PC-3 (cell line): ENCODE results near the gene MYLK. TPM values are rescaled to one million over a fixed set of nuclear protein-coding genes. Genes with fewer than 3 reads are reported as not detected.

Source experiments
- ATAC-seq: fragments of 200-7000 bp; cut with Tn5 transposase; 2 replicates; pipeline ENCODE4 v1.9.1; 2020; ENCODE audit warnings: mild to moderate bottlenecking, moderate library complexity
- BruUV-seq: library from RNA; stranded (reverse); fragments of 400-500 nt; replicated peaks from 2 replicates; lab custom pipeline; 2021; lab: Mats Ljungman, UMichigan
- CTCF ChIA-PET: fragments of 300-600 bp; sonication (Branson Sonifier 250); formaldehyde crosslinking; loops from one replicate; lab custom pipeline; 2022; ENCODE audit warnings: antibody characterized with exemption; lab: Charles Lee
- POLR2A ChIA-PET: fragments of 300-600 bp; sonication (Branson Sonifier 250); formaldehyde crosslinking; loops from one replicate; lab custom pipeline; 2022; ENCODE audit warnings: antibody characterized with exemption; ENCODE audit not compliant: unreplicated experiment; lab: Charles Lee
- DNase-seq: peaks from one replicate; pipeline ENCODE4 v3.0.0-alpha.2; 2015
- H2AFZ ChIP-seq: fragments of 300-600 bp; sonication (generic); 2 replicates; pipeline ENCODE4 v1.6.0; 2016; ENCODE audit warnings: antibody characterized with exemption, low read length
- H3F3A ChIP-seq: fragments of 300-600 bp; sonication (generic); one replicate; pipeline ENCODE4 v1.6.0; 2017; ENCODE audit warnings: antibody characterized with exemption, low read length, control low read depth, mild to moderate bottlenecking; ENCODE audit not compliant: unreplicated experiment
- H3K27ac ChIP-seq: fragments of 300-600 bp; sonication (generic); 2 replicates; pipeline ENCODE4 v1.5.1; 2016; ENCODE audit warnings: mild to moderate bottlenecking, low read length
- H3K27me3 ChIP-seq: fragments of 300-600 bp; sonication (generic); 2 replicates; pipeline ENCODE4 v1.6.1; 2016; ENCODE audit warnings: low read length, mixed read lengths
- H3K36me3 ChIP-seq: fragments of 300-600 bp; sonication (generic); 2 replicates; pipeline ENCODE4 v1.6.1; 2016; ENCODE audit warnings: low read depth, mixed run types, low read length, mixed read lengths
- H3K4me1 ChIP-seq: fragments of 300-600 bp; sonication (generic); 2 replicates; pipeline ENCODE4 v1.5.1; 2016; ENCODE audit warnings: low read length; ENCODE audit not compliant: insufficient read depth
- H3K4me2 ChIP-seq: fragments of 300-600 bp; sonication (generic); 2 replicates; pipeline ENCODE4 v1.6.0; 2016; ENCODE audit warnings: low read length
- H3K4me3 ChIP-seq: fragments of 300-600 bp; sonication (generic); 2 replicates; pipeline ENCODE4 v1.5.1; 2016; ENCODE audit warnings: mild to moderate bottlenecking, low read length, mixed read lengths
- H3K79me2 ChIP-seq: fragments of 300-600 bp; sonication (generic); 2 replicates; pipeline ENCODE4 v1.6.1; 2017; ENCODE audit warnings: low read length, mixed read lengths
- H3K9ac ChIP-seq: fragments of 300-600 bp; sonication (generic); 2 replicates; pipeline ENCODE4 v1.6.0; 2016; ENCODE audit warnings: mild to moderate bottlenecking, low read length
- H3K9me2 ChIP-seq: fragments of 300-600 bp; sonication (generic); replicated peaks from 2 replicates; pipeline ENCODE4 v1.6.1; 2016; ENCODE audit warnings: mixed run types, low read length, mixed read lengths
- H3K9me3 ChIP-seq: fragments of 300-600 bp; sonication (generic); 2 replicates; pipeline ENCODE4 v1.6.1; 2016; ENCODE audit warnings: low read length, mixed read lengths
- H4K20me1 ChIP-seq: fragments of 300-600 bp; sonication (generic); 2 replicates; pipeline ENCODE4 v1.6.1; 2016; ENCODE audit warnings: low read length, mixed read lengths
- CTCF ChIP-seq: fragments of 300-600 bp; sonication (generic); conservative IDR thresholded peaks from 2 replicates; pipeline ENCODE4 v1.5.1; 2017; ENCODE audit warnings: antibody characterized with exemption, low read depth, mild to moderate bottlenecking, low read length
- EZH2 ChIP-seq: fragments of 300-600 bp; sonication (generic); IDR thresholded peaks from one replicate; pipeline ENCODE4 v1.6.1; 2017; ENCODE audit warnings: antibody characterized with exemption, mild to moderate bottlenecking, low read length; ENCODE audit not compliant: unreplicated experiment
- EZH2phosphoT487 ChIP-seq: fragments of 300-600 bp; sonication (generic); IDR thresholded peaks from 2 replicates; pipeline ENCODE4 v1.6.1; 2018; ENCODE audit warnings: mild to moderate bottlenecking, antibody characterized with exemption, low read length, borderline replicate concordance
- intact Hi-C: fragments of 100-400 bp; cut with micrococcal nuclease; formaldehyde crosslinking; loops from 2 replicates; pipeline ENCODE4 v1.9.0; 2023
- total RNA-seq: library from RNA; depleted of rRNA; stranded (reverse); fragments of >200 nt; gene quantifications from 2 replicates; pipeline ENCODE4 v1.2.3, GENCODE V29; 2014

MYLK gene
- total RNA-seq, 1 experiment from 2014 or later, result 6.9 TPM

GRCh38 chr3:123853686-123854372, 30.3 kb downstream of the MYLK start:
- no peak for ATAC-seq
- Histone ChIP-seq H3K79me2 (no peaks in the 10 kb centered on the region), H3K4me2 (no peak overlapping the region), H3K9me3 (peaks cover 5% of the 10 kb centered on the region; the same call in 1 of the 2 replicates), H3K4me1 (no peaks in the 10 kb centered on the region), H3F3A (no peaks in the 10 kb centered on the region), H2AFZ (no peak overlapping the region), H3K27me3 (no peaks in the 10 kb centered on the region), H3K9ac (no peak overlapping the region), H3K4me3 (no peak overlapping the region), H4K20me1 (no peaks in the 10 kb centered on the region), H3K9me2 (no peaks in the 10 kb centered on the region), H3K36me3 (no peaks in the 10 kb centered on the region), H3K27ac (no peak overlapping the region)
- ChIA-PET CTCF (no interaction called here), POLR2A (no interaction called here)
- no TSS peak for BruUV-seq
- intact Hi-C loops, result no loop called here
- DNase-seq, result no peak
- TF ChIP-seq EZH2phosphoT487, result no peak
- no peak for TF ChIP-seq EZH2
- TF ChIP-seq CTCF, result no peak

- H3K79me2 ChIP-seq, result no peaks in the 10 kb centered on the region
These were observed 36.9 kb downstream of the MYLK start for GRCh38 chr3:123847209-123847608.

More at GRCh38 chr3:123847209-123847608, 36.9 kb downstream of the MYLK start:
- no TSS peak for BruUV-seq
- Histone ChIP-seq H3K9me2 (no peaks in the 10 kb centered on the region), H3K9me3 (peaks cover 23% of the 10 kb centered on the region; the same call in 1 of the 2 replicates), H3K4me2 (no peak overlapping the region), H2AFZ (no peak overlapping the region), H3F3A (no peaks in the 10 kb centered on the region), H3K36me3 (peaks cover 4% of the 10 kb centered on the region; the same call in 1 of the 2 replicates), H3K4me3 (no peak overlapping the region), H3K27me3 (no peaks in the 10 kb centered on the region), H3K27ac (no peak overlapping the region), H3K9ac (no peak overlapping the region), H3K4me1 (no peaks in the 10 kb centered on the region), H4K20me1 (no peaks in the 10 kb centered on the region)
- no peak for DNase-seq
- POLR2A ChIA-PET, result no interaction called here
- no peak for ATAC-seq
- TF ChIP-seq EZH2phosphoT487 (no peak), EZH2 (no peak), CTCF (no peak)
- intact Hi-C loops, result no loop called here
- CTCF ChIA-PET, result no interaction called here
